Small intestine (tissue), 7 donors: Measurements from ENCODE around the gene MLYCD. TPM values are rescaled to one million over a fixed set of nuclear protein-coding genes. Genes with fewer than 3 reads are reported as not detected.

Source experiments
- DNase-seq, 2 donors: peaks; one replicate each; pipeline versions ENCODE4 v3.0.0 to v3.0.0-alpha.2; 2013
- FAIRE-seq: peaks from 2 replicates; lab custom pipeline; 2012; peaks lifted over from hg19 to GRCh38; lab: Jason Lieb, UNC
- H3K27ac ChIP-seq, 3 donors: one replicate each; pipeline ENCODE4 v1.5.1; 2013; ENCODE audit warnings: low read length in 2 of 3, mild to moderate bottlenecking in 2 of 3, control low read depth in 1 of 3, inconsistent platforms in 1 of 3, low read depth in 1 of 3, moderate library complexity in 1 of 3
- H3K27me3 ChIP-seq, 3 donors: one replicate each; pipeline ENCODE4 v1.6.1; 2013; ENCODE audit warnings: low read length in 3 of 3, inconsistent platforms in 1 of 3; ENCODE audit not compliant: control insufficient read depth in 3 of 3, insufficient read depth in 3 of 3
- H3K36me3 ChIP-seq, 3 donors: one replicate each; pipeline ENCODE4 v1.6.1; 2013; ENCODE audit warnings: low read length in 3 of 3, inconsistent platforms in 1 of 3, low read depth in 1 of 3, mild to moderate bottlenecking in 1 of 3, moderate library complexity in 1 of 3; ENCODE audit not compliant: control insufficient read depth in 3 of 3, insufficient read depth in 2 of 3
- H3K4me1 ChIP-seq, 3 donors: one replicate each; pipeline ENCODE4 v1.6.1; 2013; ENCODE audit warnings: low read length in 2 of 3, inconsistent platforms in 1 of 3, low read depth in 1 of 3, mild to moderate bottlenecking in 1 of 3, moderate library complexity in 1 of 3; ENCODE audit not compliant: control insufficient read depth in 3 of 3, insufficient read depth in 2 of 3
- H3K4me3 ChIP-seq, 3 donors: one replicate each; pipeline ENCODE4 v1.5.1; 2013; ENCODE audit warnings: low read length in 3 of 3, control low read depth in 1 of 3, inconsistent platforms in 1 of 3, low read depth in 1 of 3, mild to moderate bottlenecking in 1 of 3, moderate library complexity in 1 of 3
- H3K9me3 ChIP-seq, 2 donors: one replicate each; pipeline ENCODE4 v1.6.1; 2013; ENCODE audit warnings: low read depth in 1 of 2, low read length in 1 of 2; ENCODE audit not compliant: control insufficient read depth in 2 of 2, insufficient read depth in 1 of 2
- WGBS, 3 donors: extraction: QIAGEN DNeasy Blood & Tissue Kit; methylation state at CpG; one replicate each; pipeline ENCODE4 v1.1.7; 2013; 5-methylcytosine and 5-hydroxymethylcytosine counted together
- polyA plus RNA-seq, 4 donors: library from polyadenylated mRNA; stranded (reverse) in 3 of 4; unstranded in 1 of 4; fragments of 200-250 nt in 3 of 4; fragments of 120-200 nt in 1 of 4; gene quantifications; one replicate each; pipeline versions ENCODE4 v1.2.1 to v1.2.3, GENCODE V29; 2013
- donor health status: healthy with polysubstance abuse.
- donor health status: control.
- donor health status: control.
- donor health status: Bipolar disorder and iron deficiency.
- donor health status: healthy.

The MLYCD gene
- polyA plus RNA-seq, 4 donors: 2.2 to 5.3 (median 3.4) TPM

GRCh38 chr16:83920894-83921491, 22.1 kb downstream of the MLYCD start:
- no peaks in the 10 kb centered on the region for H3K9me3 ChIP-seq
- no peak overlapping the region for H3K4me3 ChIP-seq
- no peak for FAIRE-seq
- no peaks in the 10 kb centered on the region for H3K4me1 ChIP-seq
- DNase-seq: no peak
- WGBS, 3 donors: 88 to 97% (median 92%) methylated on average over 2 of the region's 2 CpGs
- peaks cover 4 to 77% (median 13%) of the 10 kb centered on the region in 3 donors for H3K36me3 ChIP-seq
- no peak overlapping the region for H3K27ac ChIP-seq
- no peaks in the 10 kb centered on the region for H3K27me3 ChIP-seq

GRCh38 chr16:83923581-83924365, 24.9 kb downstream of the MLYCD start:
- FAIRE-seq: no peak
- Histone ChIP-seq H3K9me3 (no peaks in the 10 kb centered on the region), H3K4me1 (peaks cover 0 to 8% (median 6%) of the 10 kb centered on the region in 3 donors), H3K4me3 (no peak overlapping the region), H3K27me3 (no peaks in the 10 kb centered on the region), H3K36me3 (peaks cover 0 to 53% (median under 1%) of the 10 kb centered on the region in 3 donors), H3K27ac (no peak overlapping the region)
- no peak for DNase-seq
- WGBS, 3 donors: 91 to 92% (median 92%) methylated on average over 30 to 31 of the region's 31 CpGs

DNA sequence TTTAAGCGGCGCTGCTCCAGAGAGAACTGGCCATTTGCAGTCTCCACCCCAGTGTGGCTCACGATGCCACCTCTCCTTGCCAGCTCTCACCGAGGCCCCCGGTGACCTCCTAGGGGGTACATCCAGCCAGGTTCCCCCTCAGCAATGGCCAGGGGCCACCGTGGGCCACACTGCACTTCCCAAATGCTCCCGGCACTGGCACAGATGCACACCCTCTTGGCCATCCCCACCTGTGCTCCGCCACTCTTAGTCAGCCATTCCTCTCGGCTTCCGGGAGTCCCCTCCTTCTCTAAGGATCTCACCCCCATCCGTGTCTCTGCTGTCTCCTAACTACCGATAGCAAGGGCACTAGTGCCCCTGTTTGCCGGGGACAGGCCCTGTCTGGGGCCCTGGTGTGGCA, 25.8 kb downstream of the MLYCD start:
- 86 to 89% (median 87%) methylated on average over 13 of the region's 13 CpGs for WGBS, 3 donors
- no peaks in the 10 kb centered on the region for H3K27me3 ChIP-seq

GRCh38 chr16:83925095-83925905, 26.4 kb downstream of the MLYCD start:
- H3K4me3 ChIP-seq: no peak overlapping the region
- H3K4me1 ChIP-seq: peaks cover 0 to 8% (median 6%) of the 10 kb centered on the region in 3 donors
- H3K36me3 ChIP-seq: peaks cover 0 to 38% (median 0%) of the 10 kb centered on the region in 3 donors
- WGBS, 3 donors: 67 to 84% (median 78%) methylated on average over 12 of the region's 12 CpGs
- no peak for DNase-seq
- H3K27me3 ChIP-seq: no peaks in the 10 kb centered on the region
- no peaks in the 10 kb centered on the region for H3K9me3 ChIP-seq
- H3K27ac ChIP-seq: no peak overlapping the region
- FAIRE-seq: no peak

More for the DNA sequence above, 25.8 kb downstream of the MLYCD start:
- H3K27ac ChIP-seq: no peak overlapping the region
- H3K9me3 ChIP-seq: no peaks in the 10 kb centered on the region
- H3K4me1 ChIP-seq: peaks cover 0 to 8% (median 6%) of the 10 kb centered on the region in 3 donors
- no peak overlapping the region for H3K4me3 ChIP-seq
- FAIRE-seq: no peak
- peaks cover 0 to 44% (median 0%) of the 10 kb centered on the region in 3 donors for H3K36me3 ChIP-seq
- no peak for DNase-seq

- H3K36me3 ChIP-seq: peaks cover 0 to 36% (median 0%) of the 10 kb centered on the region in 3 donors
- H3K9me3 ChIP-seq: no peaks in the 10 kb centered on the region
- H3K27me3 ChIP-seq: no peaks in the 10 kb centered on the region
- FAIRE-seq: no peak
- DNase-seq: no peak
- 63 to 67% (median 64%) methylated on average over 27 of the region's 27 CpGs for WGBS, 3 donors
- peaks cover 0 to 8% (median 6%) of the 10 kb centered on the region in 3 donors for H3K4me1 ChIP-seq
- no peak overlapping the region for H3K27ac ChIP-seq
- H3K4me3 ChIP-seq: no peak overlapping the region
These were observed 27.2 kb downstream of the MLYCD start for GRCh38 chr16:83925957-83926725.

- Histone ChIP-seq H3K4me3 (peak overlapping the region in 2 of 3 donors; percentile 17 to 28), H3K27ac (peak overlapping the region in 1 of 3 donors; percentile 35), H3K36me3 (peaks cover 0 to 32% (median 0%) of the 10 kb centered on the region in 3 donors), H3K9me3 (no peaks in the 10 kb centered on the region), H3K27me3 (no peaks in the 10 kb centered on the region), H3K4me1 (peaks cover 0 to 8% (median 6%) of the 10 kb centered on the region in 3 donors)
- DNase-seq (peak; percentile 83 to 86), FAIRE-seq (no peak)
- 8 to 22% (median 19%) methylated on average over 35 of the region's 35 CpGs for WGBS, 3 donors
These were observed 27.9 kb downstream of the MLYCD start for GRCh38 chr16:83926726-83927397.

GRCh38 chr16:83928341-83929055, 29.6 kb downstream of the MLYCD start:
- DNase-seq (no peak), FAIRE-seq (no peak)
- Histone ChIP-seq H3K27me3 (no peaks in the 10 kb centered on the region), H3K9me3 (no peaks in the 10 kb centered on the region), H3K4me1 (peaks cover 0 to 8% (median 6%) of the 10 kb centered on the region in 3 donors), H3K4me3 (no peak overlapping the region), H3K36me3 (peaks cover 0 to 23% (median 0%) of the 10 kb centered on the region in 3 donors), H3K27ac (no peak overlapping the region)
- 83 to 87% (median 86%) methylated on average over 16 of the region's 16 CpGs for WGBS, 3 donors
